ENCODE results near the gene NUDT1.

GRCh38 chr7:2280424-2280823 lies 38.4 kb downstream of the NUDT1 start:
- no peak for TF ChIP-seq REST (IDR thresholded peaks at IDR 0.05; ENCODE audit: low read depth)
- TF ChIP-seq POLR2AphosphoS5 (IDR thresholded peaks at IDR 0.05; ENCODE audit: low read depth, low read length), result no peak
- no peak for TF ChIP-seq ELF1 (IDR thresholded peaks at IDR 0.05; ENCODE audit: borderline replicate concordance, low read depth)
